ENCODE measurements around the gene SMAD2.

- TF ChIP-seq EZH2 (IDR thresholded peaks at IDR 0.05; ENCODE audit: low read depth) (no peak), CTCF (conservative IDR thresholded peaks at IDR 0.05) (no peak)
These were observed 12.4 kb downstream of the SMAD2 start for GRCh38 chr18:47917923-47918610.
